A673 (cell line): ENCODE measurements around the gene JSRP1. TPM values are rescaled to one million over a fixed set of nuclear protein-coding genes. Genes with fewer than 3 reads are reported as not detected.
A peak's percentile ranks its signal among the peaks of the same experiment; 100 is the strongest.

Source experiments
- BruUV-seq: library from RNA; stranded (reverse); fragments of 400-500 nt; replicated peaks from 2 replicates; lab custom pipeline; 2021; lab: Mats Ljungman, UMichigan
- CTCF ChIA-PET: fragments of 300-600 bp; sonication (Branson Sonifier 250); formaldehyde crosslinking; loops from one replicate; lab custom pipeline; 2022; ENCODE audit warnings: antibody characterized with exemption; lab: Charles Lee
- POLR2A ChIA-PET: fragments of 300-600 bp; sonication (Branson Sonifier 250); formaldehyde crosslinking; loops from one replicate; lab custom pipeline; 2022; ENCODE audit warnings: antibody characterized with exemption; ENCODE audit not compliant: low non-redundant PET; lab: Charles Lee
- DNase-seq: peaks from one replicate; pipeline ENCODE4 v3.0.0-alpha.2; 2015; ENCODE audit warnings: low spot score
- H3K27ac ChIP-seq: fragments of 200-600 bp; sonication (generic); 2 replicates; pipeline ENCODE4 v1.5.1; 2016; ENCODE audit warnings: mixed run types, low read depth, mild to moderate bottlenecking, mixed read lengths, antibody characterized with exemption, low read length; ENCODE audit not compliant: poor library complexity, severe bottlenecking
- H3K27me3 ChIP-seq: fragments of 200-600 bp; sonication (generic); replicated peaks from 2 replicates; pipeline ENCODE4 v1.6.1; 2017; ENCODE audit warnings: mixed run types, low read depth, mild to moderate bottlenecking, mixed read lengths, antibody characterized with exemption, low read length; ENCODE audit not compliant: insufficient read depth, poor library complexity
- H3K36me3 ChIP-seq: fragments of 200-600 bp; sonication (generic); 2 replicates; pipeline ENCODE4 v1.6.1; 2016; ENCODE audit warnings: mixed run types, mild to moderate bottlenecking, mixed read lengths, antibody characterized with exemption, low read length; ENCODE audit not compliant: insufficient read depth, poor library complexity, severe bottlenecking
- H3K4me1 ChIP-seq: fragments of 200-600 bp; sonication (generic); 2 replicates; pipeline ENCODE4 v1.6.1; 2017; ENCODE audit warnings: mixed run types, mild to moderate bottlenecking, mixed read lengths, antibody characterized with exemption, low read length; ENCODE audit not compliant: insufficient read depth, poor library complexity, severe bottlenecking
- H3K4me3 ChIP-seq: fragments of 200-600 bp; sonication (generic); 2 replicates; pipeline ENCODE4 v1.5.1; 2016; ENCODE audit warnings: low read depth, mixed run types, mild to moderate bottlenecking, mixed read lengths, low read length; ENCODE audit not compliant: poor library complexity, severe bottlenecking
- H3K9me3 ChIP-seq: fragments of 200-600 bp; sonication (generic); 2 replicates; pipeline ENCODE4 v1.6.1; 2016; ENCODE audit warnings: mixed run types, low read depth, mild to moderate bottlenecking, mixed read lengths, antibody characterized with exemption, low read length; ENCODE audit not compliant: poor library complexity, severe bottlenecking
- CTCF ChIP-seq: fragments of 300-800, 200-600 bp; sonication (generic); conservative IDR thresholded peaks from 2 replicates; pipeline ENCODE4 v1.5.1; 2017; ENCODE audit warnings: low read depth, mild to moderate bottlenecking, antibody characterized with exemption, low read length, moderate library complexity, mixed read lengths
- EZH2 ChIP-seq: fragments of 200-600 bp; sonication (generic); IDR thresholded peaks from 2 replicates; pipeline ENCODE4 v1.6.1; 2017; ENCODE audit warnings: borderline replicate concordance, low read depth, mild to moderate bottlenecking, mixed read lengths, antibody characterized with exemption, low read length; ENCODE audit not compliant: poor library complexity, severe bottlenecking
- intact Hi-C: fragments of 100-400 bp; cut with micrococcal nuclease; formaldehyde crosslinking; loops from one replicate; pipeline ENCODE4 v1.10.0; 2022; ENCODE audit not compliant: unreplicated experiment
- total RNA-seq: library from RNA; stranded (reverse); gene quantifications from 2 replicates; pipeline ENCODE4 v1.2.3, GENCODE V29; 2021

JSRP1 gene
- total RNA-seq, 1 experiment from 2014 or later = 0.73 TPM

GRCh38 chr19:2289714-2290435 lies 33.7 kb upstream of the JSRP1 start:
- no peaks in the 10 kb centered on the region for H3K36me3 ChIP-seq
- no TSS peak for BruUV-seq
- no peaks in the 10 kb centered on the region for H3K9me3 ChIP-seq
- intact Hi-C loops = no loop called here
- no peak for DNase-seq
- peak overlapping the region; percentile 30 for H3K4me3 ChIP-seq
- POLR2A ChIA-PET = no interaction called here
- CTCF ChIA-PET = no interaction called here
- peaks cover 17% of the 10 kb centered on the region for H3K4me1 ChIP-seq
- peak; percentile 68 for TF ChIP-seq EZH2
- TF ChIP-seq CTCF = no peak
- H3K27me3 ChIP-seq = peaks cover 46% of the 10 kb centered on the region
- H3K27ac ChIP-seq = no peak overlapping the region

- CTCF ChIA-PET = no interaction called here
- intact Hi-C loops = no loop called here
Observed at GRCh38 chr19:2288818-2289713, 32.8 kb upstream of the JSRP1 start.

GRCh38 chr19:2288338-2288817 lies 32.2 kb upstream of the JSRP1 start:
- no peak overlapping the region for H3K27ac ChIP-seq
- no peaks in the 10 kb centered on the region for H3K36me3 ChIP-seq
- H3K27me3 ChIP-seq = peaks cover 42% of the 10 kb centered on the region
- BruUV-seq = no TSS peak
- ChIA-PET CTCF (no interaction called here), POLR2A (no interaction called here)
- H3K4me3 ChIP-seq = no peak overlapping the region
- intact Hi-C loops = no loop called here
- H3K9me3 ChIP-seq = no peaks in the 10 kb centered on the region
- no peak for DNase-seq
- no peak for TF ChIP-seq CTCF
- no peak for TF ChIP-seq EZH2
- H3K4me1 ChIP-seq = peaks cover 7% of the 10 kb centered on the region

More at GRCh38 chr19:2288818-2289713, 32.8 kb upstream of the JSRP1 start:
- H3K36me3 ChIP-seq = no peaks in the 10 kb centered on the region
- TF ChIP-seq CTCF = no peak
- no peak for DNase-seq
- no TSS peak for BruUV-seq
- H3K27me3 ChIP-seq = peaks cover 42% of the 10 kb centered on the region
- H3K4me1 ChIP-seq = peaks cover 9% of the 10 kb centered on the region
- no peak overlapping the region for H3K4me3 ChIP-seq
- POLR2A ChIA-PET = no interaction called here
- H3K27ac ChIP-seq = no peak overlapping the region
- no peaks in the 10 kb centered on the region for H3K9me3 ChIP-seq
